HG02870 (cell line): ENCODE results near the gene SPTLC3.

Source experiments
- ATAC-seq: cut with Tn5 transposase; IDR thresholded peaks from one replicate; pipeline ENCODE4 v1.9.1; 2021; ENCODE audit warnings: mild to moderate bottlenecking, moderate library complexity; ENCODE audit not compliant: unreplicated experiment

Gene SPTLC3

GRCh38 chr20:13174402-13174801, 165.6 kb downstream of the SPTLC3 start:
- peak; percentile 58 for ATAC-seq

GRCh38 chr20:13180986-13181889, 172.5 kb downstream of the SPTLC3 start:
- no peak for ATAC-seq

- no peak for ATAC-seq
Measured at GRCh38 chr20:13183005-13183404, 174.2 kb downstream of the SPTLC3 start.

DNA sequence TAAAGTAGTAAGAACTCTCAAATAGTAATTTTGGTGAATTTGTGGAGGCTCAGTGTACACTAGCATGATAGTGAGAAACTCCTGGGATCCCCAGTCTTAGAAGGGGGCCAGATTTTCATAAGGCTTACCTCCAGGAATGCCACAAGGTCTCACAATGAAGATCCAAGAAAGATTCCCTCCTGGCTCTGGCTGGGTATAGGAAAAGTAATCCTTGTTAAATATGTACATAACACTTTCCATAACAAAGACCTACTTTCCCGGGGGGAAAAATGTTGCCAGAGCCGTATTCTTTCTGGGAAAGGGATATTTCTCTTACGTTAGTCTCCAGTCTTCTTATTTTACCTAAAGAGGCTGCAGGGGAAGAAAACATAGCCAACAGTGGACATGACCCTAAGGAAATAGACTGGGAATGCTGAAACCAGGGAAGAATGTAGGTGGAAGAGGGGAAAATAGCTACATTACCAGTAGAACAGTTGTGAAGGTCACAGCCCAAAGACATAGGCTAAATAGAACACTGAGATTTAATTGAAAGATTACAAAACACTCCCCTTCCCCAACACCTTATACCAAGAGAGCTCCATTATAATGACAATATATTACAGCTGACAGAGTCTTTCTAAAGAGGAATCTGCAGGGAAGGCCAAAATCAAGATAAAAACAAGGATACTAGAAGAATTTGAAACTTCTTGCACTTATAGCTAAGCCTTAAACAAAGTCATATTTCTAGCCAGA, 177.4 kb downstream of the SPTLC3 start:
- no peak for ATAC-seq

- ATAC-seq, result no peak
Measured at GRCh38 chr20:13187899-13188298, 179.1 kb downstream of the SPTLC3 start.

DNA sequence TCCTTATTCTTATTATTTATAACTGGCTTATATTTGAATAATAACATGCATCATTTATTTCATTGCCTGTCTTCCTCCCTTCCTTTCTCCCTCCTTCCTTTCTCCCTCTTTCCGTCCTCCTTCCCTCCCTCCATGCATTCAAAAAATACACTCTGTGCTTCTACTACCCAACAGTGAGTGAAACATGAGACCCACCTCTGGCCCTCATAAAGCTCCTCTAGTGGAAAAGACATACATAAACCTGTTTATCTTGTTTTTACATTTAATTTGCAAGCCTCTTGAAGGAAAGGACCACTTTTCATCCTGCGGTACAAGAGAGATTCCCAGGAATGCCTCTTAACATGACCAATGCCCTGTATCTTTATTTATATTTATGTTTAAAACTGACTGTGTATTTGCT, 190.5 kb downstream of the SPTLC3 start:
- ATAC-seq, result no peak

DNA sequence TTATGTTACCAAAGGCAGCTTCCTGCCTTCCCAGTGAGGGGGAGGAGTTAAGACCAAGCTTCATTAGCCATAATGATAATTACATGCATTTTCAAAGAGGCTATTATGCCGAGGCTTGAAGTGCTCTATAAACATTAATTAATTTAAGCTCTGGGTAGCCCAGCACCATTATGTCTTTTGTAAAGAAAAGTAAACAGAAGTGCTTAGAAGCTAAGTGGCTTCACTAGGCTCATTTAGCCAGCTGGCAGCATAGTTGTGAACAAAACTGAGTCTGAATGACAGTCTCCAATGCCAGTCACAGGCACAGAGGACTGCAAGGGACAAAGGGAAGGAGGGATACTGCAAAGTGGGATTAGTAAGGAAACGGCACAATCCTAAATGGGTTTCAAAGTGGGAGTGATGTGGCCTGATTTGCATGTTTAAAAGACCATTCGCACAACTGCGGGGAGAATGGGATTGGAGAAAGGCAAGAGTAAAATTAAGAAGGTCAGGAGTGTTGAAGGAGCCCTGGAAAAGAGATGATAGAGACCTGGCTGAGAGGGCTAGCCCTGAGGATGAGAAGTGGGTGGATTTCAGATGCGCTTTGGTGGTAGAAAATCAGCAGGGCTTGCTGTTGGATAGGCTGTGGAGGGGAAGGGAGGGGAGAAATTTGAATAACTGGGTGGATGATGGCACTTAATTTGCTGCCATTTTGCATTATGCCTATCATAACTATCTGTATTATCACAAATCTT, 192.2 kb downstream of the SPTLC3 start:
- ATAC-seq, result no peak

GRCh38 chr20:13202565-13202964, 193.8 kb downstream of the SPTLC3 start:
- ATAC-seq, result no peak

- ATAC-seq, result no peak
Measured at GRCh38 chr20:13205425-13205824, 196.7 kb downstream of the SPTLC3 start.

GRCh38 chr20:13205848-13206434, 197.2 kb downstream of the SPTLC3 start:
- ATAC-seq, result no peak

- ATAC-seq, result no peak
Measured at GRCh38 chr20:13207016-13207415, 198.2 kb downstream of the SPTLC3 start.

DNA sequence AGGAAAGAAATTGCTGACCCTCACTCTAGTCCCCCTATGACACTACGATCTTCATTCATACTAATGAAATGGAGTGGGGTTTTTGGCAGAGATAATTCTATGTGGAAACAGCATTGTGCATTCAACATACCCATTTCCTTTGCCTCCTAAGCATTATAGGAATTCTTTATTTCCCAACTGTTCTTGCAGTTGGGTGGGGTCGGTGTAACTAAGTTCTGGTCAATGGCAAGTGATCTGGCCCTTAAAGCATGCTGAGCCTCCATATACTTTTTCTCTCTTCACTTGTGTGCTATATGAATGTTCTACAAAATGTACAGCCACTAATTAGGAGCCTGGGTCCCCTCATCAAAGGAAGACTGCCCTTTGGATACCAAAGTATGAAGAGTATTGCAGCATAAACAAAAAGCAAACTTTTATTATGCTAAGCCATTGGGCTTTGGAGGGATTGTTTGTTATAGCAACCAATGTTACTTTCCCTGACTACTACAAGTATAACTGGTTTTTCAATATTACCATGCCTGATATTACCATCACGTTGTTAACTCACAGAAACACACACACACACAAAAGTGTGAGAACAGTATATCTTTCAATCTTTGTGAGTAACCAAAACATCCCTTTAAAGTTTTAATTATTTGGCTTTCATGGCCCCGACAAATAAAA, 203.3 kb downstream of the SPTLC3 start:
- no peak for ATAC-seq

GRCh38 chr20:13212750-13213149, 204.0 kb downstream of the SPTLC3 start:
- ATAC-seq, result peak; percentile 83

GRCh38 chr20:13213335-13213734, 204.6 kb downstream of the SPTLC3 start:
- no peak for ATAC-seq

DNA sequence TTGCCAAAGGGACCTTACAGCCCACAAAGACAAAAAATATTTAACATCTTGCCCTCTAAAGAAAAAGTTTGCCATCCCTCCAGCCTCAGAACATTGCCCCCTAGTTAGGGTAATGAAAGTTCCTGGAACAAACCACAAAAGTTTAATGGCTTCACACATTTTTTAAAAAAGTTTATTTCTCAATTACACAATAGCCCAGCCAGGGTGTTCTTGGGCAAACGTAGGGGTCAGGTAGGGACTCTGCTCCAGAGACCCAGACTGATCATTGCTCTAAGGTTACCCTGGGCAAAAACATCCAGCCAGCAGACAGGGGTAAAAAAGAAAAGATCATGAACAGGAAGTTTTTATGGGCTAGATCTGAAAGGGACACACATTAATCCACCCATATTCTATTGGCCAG, 207.8 kb downstream of the SPTLC3 start:
- no peak for ATAC-seq
